Measurements from ENCODE around the gene CALM1.

CALM1 gene

DNA sequence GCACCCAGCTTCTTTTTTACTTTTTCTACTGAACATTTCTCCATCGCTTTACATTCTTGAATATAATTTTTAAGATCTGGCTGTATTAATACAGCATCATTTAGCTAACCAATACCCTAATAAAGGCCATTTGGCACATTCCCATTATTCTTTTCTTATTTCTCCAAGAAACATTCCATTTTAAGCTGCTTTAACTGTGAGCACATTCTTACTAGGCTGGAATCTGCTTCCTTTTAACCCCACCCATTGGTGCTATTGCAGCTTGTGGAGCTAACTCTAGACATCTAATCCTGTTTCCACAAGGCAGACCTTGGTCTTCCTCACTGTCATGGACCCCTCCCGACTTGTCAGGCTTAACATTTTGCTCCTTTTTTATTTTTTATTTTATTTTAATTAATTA is 15.2 kb downstream of the CALM1 start:
- TF ChIP-seq ZNF274 (IDR thresholded peaks at IDR 0.05; ENCODE audit: low read depth, low read length) = no peak
- no peak overlapping the region for H3K4me3 ChIP-seq (ENCODE audit: low read length)

DNA sequence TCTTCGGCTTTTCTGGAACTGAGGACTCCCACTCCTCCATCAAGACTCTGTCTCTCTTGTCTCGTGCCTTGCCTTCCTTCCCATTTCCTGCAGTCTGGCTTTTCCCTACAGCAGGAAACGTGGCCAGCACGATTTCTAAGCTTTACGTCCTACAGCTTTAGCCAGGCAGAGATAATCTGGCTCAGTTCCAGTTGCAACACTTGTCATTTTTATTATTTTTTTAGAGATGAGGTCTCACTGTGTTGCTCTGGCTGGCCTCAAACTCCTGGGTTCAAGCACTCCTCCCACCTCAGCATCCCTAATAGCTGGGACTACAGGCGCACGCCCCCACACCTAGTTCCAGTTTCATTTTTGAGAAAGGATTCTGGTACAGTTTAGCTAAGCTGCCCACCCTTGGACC is 19.9 kb downstream of the CALM1 start:
- TF ChIP-seq ZNF274 (IDR thresholded peaks at IDR 0.05; ENCODE audit: low read depth, low read length) = no peak

DNA sequence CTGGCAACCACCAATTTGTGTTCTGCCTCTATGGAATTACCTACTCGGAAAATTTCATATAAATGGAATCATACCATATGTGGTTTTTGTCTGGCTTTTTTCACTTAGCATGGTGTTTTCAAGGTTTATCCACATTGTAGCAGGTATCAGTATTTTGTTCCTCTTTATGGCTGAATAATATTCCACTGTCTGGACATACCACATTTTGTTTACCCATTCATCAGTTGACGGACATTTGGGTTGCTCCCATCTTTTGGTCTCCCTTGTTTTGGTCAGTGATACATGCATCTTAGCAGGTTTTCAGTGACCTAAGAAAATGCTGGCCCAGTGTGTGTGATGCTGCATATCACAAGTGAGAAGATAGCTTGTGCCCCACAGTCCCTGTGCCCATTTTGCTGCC is 21.2 kb downstream of the CALM1 start:
- no peak for TF ChIP-seq ZNF274 (IDR thresholded peaks at IDR 0.05; ENCODE audit: low read depth, low read length)
- no peak overlapping the region for H3K4me3 ChIP-seq (ENCODE audit: low read length)

More for the DNA sequence above, 19.9 kb downstream of the CALM1 start:
- no peak overlapping the region for H3K4me3 ChIP-seq (ENCODE audit: low read length)

DNA sequence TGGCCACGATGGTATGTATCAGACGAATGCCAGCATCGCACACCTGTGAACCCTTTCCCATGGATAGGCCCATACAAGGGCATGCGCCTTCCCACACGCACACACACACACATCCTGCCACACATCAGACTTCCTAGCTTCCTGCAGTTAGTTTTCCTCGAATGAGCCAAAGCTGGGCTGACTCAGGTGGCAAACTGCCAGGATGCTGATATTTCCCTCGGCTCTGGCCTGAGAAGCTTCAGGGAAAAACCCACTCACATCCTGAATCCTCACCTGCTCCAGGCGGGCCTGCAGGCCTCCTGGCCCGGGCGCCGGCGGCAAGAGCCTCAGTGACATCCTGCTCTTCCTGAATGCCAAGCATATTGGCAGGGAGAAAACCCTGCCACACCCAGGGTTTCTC is 22.4 kb downstream of the CALM1 start:
- no peak for TF ChIP-seq ZNF274 (IDR thresholded peaks at IDR 0.05; ENCODE audit: low read depth, low read length)
- no peak overlapping the region for H3K4me3 ChIP-seq (ENCODE audit: low read length)

DNA sequence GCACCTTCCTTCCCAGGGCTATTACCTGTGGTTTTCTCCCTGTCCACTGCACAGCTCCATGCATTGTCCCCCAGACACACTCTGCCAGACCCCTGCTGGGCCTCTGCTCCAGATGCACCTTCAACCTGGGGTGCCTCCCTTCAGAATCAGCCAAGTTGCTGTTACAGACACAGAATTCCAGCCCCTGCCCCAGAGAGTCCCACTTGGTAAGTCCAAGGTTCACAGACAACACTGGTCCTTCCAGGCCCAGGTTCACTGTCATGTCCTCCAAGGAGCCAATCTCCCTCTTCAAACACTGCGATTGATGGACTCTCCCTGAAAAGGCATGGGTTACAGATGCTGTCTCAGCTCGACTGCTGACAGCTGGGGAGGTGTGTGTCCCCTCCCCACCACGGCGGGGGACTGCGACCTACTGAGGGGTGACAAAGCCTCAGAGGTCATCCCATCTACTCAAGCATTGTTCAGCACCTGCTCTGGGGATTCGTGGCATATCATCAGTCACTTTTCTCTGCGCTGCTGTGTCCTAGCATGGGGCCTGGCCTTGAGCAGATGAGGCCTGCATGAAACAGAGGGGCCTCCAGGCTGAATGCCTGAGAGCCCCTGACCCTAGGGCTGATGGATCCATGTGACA is 24.3 kb downstream of the CALM1 start:
- H3K4me3 ChIP-seq (ENCODE audit: low read length) = no peak overlapping the region
- TF ChIP-seq ZNF274 (IDR thresholded peaks at IDR 0.05; ENCODE audit: low read depth, low read length) = no peak

DNA sequence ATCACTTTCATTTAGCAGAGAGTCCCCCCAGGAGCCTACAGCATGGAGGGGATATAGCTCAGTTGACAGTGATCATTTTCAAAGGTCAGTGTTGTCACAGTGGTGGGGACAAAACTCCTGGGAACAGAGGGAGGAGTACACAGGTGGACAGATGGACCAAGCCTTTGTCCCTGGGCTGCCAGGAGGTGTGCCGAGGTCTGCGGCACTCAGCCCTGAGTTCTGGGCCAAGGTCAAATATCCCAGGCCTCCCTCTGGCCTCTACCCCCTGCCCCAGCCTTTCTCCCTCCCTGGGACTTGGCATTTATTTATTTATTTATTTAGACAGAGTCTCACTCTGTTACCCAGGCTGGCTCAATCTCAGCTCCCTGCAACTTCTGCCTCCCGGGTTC is 24.8 kb downstream of the CALM1 start:
- no peak for TF ChIP-seq ZNF274 (IDR thresholded peaks at IDR 0.05; ENCODE audit: low read depth, low read length)
- H3K4me3 ChIP-seq (ENCODE audit: low read length) = no peak overlapping the region

DNA sequence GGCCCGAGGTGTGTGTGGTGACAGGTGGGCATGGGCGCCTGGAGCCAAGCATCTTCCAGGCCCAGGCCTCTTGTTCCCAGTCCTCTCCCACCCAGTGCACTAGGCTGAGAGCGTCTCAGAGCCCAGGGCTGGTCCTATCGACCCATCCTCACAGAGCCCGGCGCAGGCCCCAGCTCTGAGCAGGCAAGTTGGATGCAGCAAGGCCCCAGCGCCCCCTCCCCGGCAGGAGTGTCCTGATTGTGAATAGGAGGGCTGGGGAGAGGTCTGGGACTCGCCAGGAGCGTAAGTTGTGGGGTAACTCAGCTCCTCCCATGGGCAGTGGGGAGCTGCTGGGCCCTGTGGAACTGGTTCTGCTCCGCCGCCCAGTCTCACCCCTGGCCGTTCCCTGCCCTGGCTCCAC is 26.3 kb downstream of the CALM1 start:
- H3K4me3 ChIP-seq (ENCODE audit: low read length) = no peak overlapping the region
- no peak for TF ChIP-seq ZNF274 (IDR thresholded peaks at IDR 0.05; ENCODE audit: low read depth, low read length)

DNA sequence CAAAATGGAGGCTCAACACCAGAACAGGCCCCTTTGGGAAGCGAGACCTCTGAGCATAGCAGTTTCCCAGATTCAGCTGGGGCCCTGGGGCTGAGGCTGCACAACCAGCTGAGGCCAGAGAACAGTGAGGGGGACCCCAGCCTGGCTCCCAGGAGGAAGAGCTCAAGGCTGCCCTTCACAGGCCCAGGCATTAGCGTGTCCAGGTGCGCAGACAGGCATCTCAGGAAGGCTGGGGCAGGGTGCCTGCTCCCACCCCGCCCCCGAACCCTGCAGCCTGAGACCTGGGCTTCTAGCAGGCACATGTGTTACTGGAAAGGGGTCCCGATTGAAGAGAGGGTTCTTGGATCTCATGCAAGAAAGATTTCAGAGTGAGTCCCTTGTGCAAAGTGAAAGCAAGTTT is 27.2 kb downstream of the CALM1 start:
- TF ChIP-seq ZNF274 (IDR thresholded peaks at IDR 0.05; ENCODE audit: low read depth, low read length) = no peak
- no peak overlapping the region for H3K4me3 ChIP-seq (ENCODE audit: low read length)

DNA sequence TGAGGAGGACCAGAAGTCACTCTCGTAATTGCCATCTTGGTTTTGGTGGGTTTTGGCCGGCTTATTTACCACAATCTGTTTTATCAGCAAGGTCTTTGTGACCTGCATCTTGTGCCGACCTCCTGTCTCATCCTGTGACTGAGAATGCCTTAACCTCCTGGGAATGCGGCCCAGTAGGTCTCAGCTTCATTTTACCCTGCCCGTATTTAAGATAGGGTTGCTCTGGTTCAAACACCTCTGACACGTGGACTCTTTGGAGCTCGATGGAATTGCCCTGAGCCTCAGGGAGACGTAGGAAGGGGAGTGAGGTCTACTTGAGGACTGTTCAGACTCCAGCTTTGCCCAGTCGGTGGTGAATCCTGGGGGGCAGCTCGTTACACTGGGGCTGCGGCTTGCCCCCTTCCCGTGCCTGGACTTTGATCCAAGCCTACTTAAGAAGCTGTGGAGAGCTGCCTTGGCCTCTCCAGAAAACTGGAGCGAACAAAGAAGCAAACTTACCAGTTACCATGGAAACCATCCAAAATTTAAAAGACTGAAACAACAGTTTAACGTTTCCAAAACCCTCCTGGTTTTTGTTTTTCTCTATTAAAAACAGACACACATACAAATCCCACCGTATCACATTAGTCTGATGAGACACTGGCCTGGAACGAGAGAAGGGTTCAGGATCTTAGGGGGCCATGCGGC is 28.0 kb downstream of the CALM1 start:
- H3K4me3 ChIP-seq (ENCODE audit: low read length) = no peak overlapping the region
- no peak for TF ChIP-seq ZNF274 (IDR thresholded peaks at IDR 0.05; ENCODE audit: low read depth, low read length)

DNA sequence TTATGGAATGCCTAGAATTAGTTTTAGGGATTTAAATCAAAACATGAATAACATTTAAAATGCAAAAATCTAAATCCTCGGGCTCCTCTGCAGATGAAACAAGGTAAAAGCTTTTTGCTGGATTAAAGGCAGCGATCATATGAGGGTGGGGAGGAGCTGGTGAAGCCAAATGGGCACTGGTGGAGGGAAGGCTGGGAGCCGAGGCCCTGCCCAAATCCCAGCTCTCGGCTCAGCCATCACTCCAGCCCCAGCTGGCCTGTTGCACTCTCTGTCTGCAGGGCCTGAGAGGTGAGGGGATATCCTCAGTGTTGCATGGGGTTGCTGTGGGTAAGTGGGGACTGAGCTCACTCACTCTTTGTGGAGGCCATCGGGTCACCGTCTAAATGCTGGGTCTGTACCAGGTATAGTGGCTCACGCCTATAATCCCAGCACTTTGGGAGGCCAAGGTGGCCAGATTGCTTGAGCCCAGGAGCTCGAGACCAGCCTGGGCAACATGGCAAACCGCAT is 28.6 kb downstream of the CALM1 start:
- TF ChIP-seq ZNF274 (IDR thresholded peaks at IDR 0.05; ENCODE audit: low read depth, low read length) = no peak
- no peak overlapping the region for H3K4me3 ChIP-seq (ENCODE audit: low read length)

DNA sequence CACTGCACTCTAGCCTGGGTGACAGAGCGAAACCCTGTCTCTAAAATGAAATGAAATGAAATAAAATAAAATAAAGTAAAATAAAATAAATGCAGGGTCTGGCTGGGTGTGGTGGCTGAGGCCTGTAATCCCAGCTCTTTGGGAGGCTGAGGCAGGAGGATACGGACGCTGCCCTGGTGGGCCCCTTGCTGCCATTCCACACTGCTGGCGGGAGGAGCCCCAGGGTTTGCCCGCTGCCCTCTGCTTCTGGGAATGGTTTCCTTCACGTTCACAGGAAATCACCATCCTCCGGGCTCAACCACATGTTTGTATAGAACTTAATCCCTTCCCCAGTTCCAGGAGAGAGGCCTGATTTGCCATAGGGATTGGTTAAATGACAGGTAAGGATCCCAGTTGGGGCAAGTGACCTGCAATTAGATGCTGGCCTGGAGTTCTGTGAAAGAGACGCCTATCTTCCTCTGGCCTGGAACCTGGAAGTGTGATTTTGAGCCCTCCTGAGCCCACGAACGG is 29.3 kb downstream of the CALM1 start:
- H3K4me3 ChIP-seq (ENCODE audit: low read length) = no peak overlapping the region
- TF ChIP-seq ZNF274 (IDR thresholded peaks at IDR 0.05; ENCODE audit: low read depth, low read length) = no peak

DNA sequence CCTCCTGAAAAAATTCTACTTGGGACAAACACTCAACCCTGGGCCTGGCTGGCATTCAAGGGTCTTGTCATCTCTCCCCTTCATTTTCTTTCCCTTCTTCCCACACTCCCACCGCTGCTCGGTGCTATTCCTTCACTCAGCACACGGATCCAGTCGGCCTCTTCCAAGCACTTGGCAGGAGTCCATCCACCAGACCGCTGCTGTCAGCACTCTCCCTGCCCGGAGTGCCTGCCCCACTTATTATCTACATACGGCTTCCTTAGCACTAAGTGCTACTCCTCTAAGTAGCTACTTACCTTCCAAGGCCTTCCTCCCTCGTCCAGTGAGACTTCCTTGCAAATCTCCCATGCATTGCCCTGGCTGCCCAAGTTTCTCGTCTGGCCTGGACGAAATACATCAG is 29.8 kb downstream of the CALM1 start:
- H3K4me3 ChIP-seq (ENCODE audit: low read length) = no peak overlapping the region
- no peak for TF ChIP-seq ZNF274 (IDR thresholded peaks at IDR 0.05; ENCODE audit: low read depth, low read length)

DNA sequence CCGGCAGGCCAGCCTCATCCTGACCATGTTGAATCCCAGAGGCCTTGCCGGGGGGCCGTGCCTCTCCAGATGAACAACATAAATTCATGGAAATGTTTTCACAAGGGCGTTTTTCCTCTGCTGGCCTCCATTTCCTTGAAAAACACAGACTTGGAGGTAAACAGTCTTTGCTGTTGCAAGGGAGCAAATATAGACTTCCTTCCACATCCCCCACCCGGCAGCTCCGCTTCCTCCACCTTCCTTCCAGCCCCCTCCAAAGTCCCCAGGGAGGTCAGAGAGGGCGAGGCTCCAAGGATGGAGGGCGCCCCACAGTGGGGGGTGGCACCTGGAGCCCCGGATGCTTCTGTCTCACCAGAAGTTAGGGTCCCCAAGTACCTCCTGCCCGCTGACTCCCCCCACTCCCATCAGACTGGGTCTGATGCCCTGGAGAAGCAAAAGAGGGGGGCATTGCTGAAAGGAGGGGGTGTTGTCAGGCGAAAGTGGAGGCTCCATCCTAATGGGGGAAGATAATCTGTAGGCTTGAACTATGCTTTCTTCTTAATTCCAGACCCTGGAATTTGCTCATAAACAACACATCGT is 31.1 kb downstream of the CALM1 start:
- H3K4me3 ChIP-seq (ENCODE audit: low read length) = no peak overlapping the region
- TF ChIP-seq ZNF274 (IDR thresholded peaks at IDR 0.05; ENCODE audit: low read depth, low read length) = no peak

DNA sequence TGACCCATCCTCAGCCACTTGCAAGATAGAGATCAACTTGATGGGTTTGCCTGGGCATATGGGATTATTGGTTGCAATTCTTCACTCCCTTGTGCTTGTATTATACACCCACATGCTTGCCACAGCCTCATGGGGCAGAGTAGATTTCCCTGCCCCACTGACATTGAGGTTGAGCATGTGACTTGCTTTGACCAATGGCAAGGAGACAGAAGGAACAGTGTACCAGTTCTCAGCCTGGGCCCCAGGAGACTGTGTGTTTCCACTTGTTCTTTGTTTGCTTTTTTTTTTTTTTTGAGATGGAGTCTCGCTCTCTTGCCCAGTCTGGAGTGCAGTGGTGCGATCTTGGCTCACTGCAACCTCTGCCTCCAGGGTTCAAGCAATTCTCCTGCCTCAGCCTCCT is 31.8 kb downstream of the CALM1 start:
- no peak for TF ChIP-seq ZNF274 (IDR thresholded peaks at IDR 0.05; ENCODE audit: low read depth, low read length)
- no peak overlapping the region for H3K4me3 ChIP-seq (ENCODE audit: low read length)

DNA sequence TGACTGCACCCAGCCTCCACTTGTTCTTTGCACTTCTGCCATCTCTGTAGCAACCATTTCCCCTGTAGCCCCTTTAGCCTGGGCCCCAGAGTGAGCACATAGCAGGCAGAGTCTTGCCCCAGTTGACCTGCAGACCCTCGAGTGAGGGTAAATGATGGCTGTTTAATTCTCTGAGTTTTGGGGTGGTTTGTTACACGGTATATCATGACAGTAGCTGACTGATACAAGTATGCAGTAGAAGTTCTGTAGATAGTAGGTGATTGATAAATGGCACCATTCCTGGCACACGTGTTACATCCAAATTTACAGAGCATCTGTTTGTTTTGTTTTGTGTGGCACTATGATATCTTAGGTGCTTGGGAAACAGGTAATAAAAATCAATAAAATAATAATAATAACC is 32.4 kb downstream of the CALM1 start:
- no peak for TF ChIP-seq ZNF274 (IDR thresholded peaks at IDR 0.05; ENCODE audit: low read depth, low read length)
- no peak overlapping the region for H3K4me3 ChIP-seq (ENCODE audit: low read length)
